Immature natural killer cell (primary cell): ENCODE data around the gene ARHGEF19. TPM values are rescaled to one million over a fixed set of nuclear protein-coding genes. Genes with fewer than 3 reads are reported as not detected.

Source experiments
- DNase-seq, 3 donors: peaks; one replicate each; pipeline ENCODE4 v3.0.0; 2022; ENCODE audit warnings: mixed read lengths in 1 of 3
- H3K27ac Mint-ChIP-seq, 6 donors: one replicate each; pipeline ENCODE4 v1.8.0; 2020; ENCODE audit warnings: mixed read lengths in 6 of 6, mild to moderate bottlenecking in 5 of 6, inconsistent platforms in 4 of 6, moderate library complexity in 3 of 6
- H3K27me3 Mint-ChIP-seq, 3 donors: one replicate each; pipeline ENCODE4 v1.8.0; 2020 to 2021; ENCODE audit warnings: low read depth in 3 of 3, mild to moderate bottlenecking in 3 of 3, mixed read lengths in 3 of 3, moderate library complexity in 3 of 3, inconsistent platforms in 1 of 3
- H3K36me3 Mint-ChIP-seq, 3 donors: one replicate each; pipeline ENCODE4 v1.8.0; 2020; ENCODE audit warnings: mixed read lengths in 3 of 3, inconsistent platforms in 2 of 3, mild to moderate bottlenecking in 2 of 3
- H3K4me1 Mint-ChIP-seq, 2 donors: one replicate each; pipeline ENCODE4 v1.8.0; 2020; ENCODE audit warnings: inconsistent platforms in 2 of 2, mild to moderate bottlenecking in 2 of 2, mixed read lengths in 2 of 2, moderate library complexity in 1 of 2
- H3K4me3 Mint-ChIP-seq, 5 donors: one replicate each; pipeline ENCODE4 v1.8.0; 2020; ENCODE audit warnings: mild to moderate bottlenecking in 5 of 5, mixed read lengths in 5 of 5, inconsistent platforms in 3 of 5, moderate library complexity in 3 of 5
- H3K9me3 Mint-ChIP-seq, 6 donors: one replicate each; pipeline ENCODE4 v1.8.0; 2020; ENCODE audit warnings: mild to moderate bottlenecking in 6 of 6, mixed read lengths in 6 of 6, inconsistent platforms in 4 of 6, moderate library complexity in 3 of 6
- polyA plus RNA-seq, 3 donors: library from polyadenylated mRNA; unstranded; fragments of 300-500 nt; fragmentation: Illumina TruSeq; gene quantifications; one replicate each; pipeline ENCODE4 v1.2.3, GENCODE V29; 2021

Gene ARHGEF19
- polyA plus RNA-seq, 3 donors from 2014 or later: 6.1 to 14.3 (median 14.0) TPM

DNA sequence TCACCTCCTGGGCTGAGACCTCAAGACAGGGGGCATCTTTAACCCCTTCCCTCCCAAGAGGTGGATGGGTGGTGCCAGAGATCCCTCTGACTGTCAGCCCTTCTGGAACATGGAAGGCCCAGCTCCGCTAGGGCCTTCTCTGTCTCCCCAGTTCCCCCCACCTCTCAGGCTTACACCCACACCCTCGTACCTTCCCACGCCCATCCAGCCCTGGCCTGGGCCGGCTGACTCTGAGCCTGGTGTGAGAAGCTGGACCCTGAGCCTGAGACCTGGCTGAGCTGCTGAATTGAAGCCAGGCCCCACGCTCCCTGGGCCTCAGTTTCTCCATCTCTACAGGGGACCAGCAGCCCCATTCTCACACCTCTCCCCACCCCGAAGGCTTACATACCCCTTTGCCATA, 61.9 kb downstream of the ARHGEF19 start:
- Mint-ChIP-seq H3K27ac (no peak overlapping the region), H3K36me3 (no peaks in the 10 kb centered on the region), H3K9me3 (no peaks in the 10 kb centered on the region), H3K27me3 (peaks cover 6 to 17% (median 9%) of the 10 kb centered on the region in 3 donors), H3K4me3 (peak overlapping the region in 3 of 5 donors; percentile 55 to 72 (median 59)), H3K4me1 (peaks cover 33 to 35% of the 10 kb centered on the region in 2 donors)
- no peak for DNase-seq

DNA sequence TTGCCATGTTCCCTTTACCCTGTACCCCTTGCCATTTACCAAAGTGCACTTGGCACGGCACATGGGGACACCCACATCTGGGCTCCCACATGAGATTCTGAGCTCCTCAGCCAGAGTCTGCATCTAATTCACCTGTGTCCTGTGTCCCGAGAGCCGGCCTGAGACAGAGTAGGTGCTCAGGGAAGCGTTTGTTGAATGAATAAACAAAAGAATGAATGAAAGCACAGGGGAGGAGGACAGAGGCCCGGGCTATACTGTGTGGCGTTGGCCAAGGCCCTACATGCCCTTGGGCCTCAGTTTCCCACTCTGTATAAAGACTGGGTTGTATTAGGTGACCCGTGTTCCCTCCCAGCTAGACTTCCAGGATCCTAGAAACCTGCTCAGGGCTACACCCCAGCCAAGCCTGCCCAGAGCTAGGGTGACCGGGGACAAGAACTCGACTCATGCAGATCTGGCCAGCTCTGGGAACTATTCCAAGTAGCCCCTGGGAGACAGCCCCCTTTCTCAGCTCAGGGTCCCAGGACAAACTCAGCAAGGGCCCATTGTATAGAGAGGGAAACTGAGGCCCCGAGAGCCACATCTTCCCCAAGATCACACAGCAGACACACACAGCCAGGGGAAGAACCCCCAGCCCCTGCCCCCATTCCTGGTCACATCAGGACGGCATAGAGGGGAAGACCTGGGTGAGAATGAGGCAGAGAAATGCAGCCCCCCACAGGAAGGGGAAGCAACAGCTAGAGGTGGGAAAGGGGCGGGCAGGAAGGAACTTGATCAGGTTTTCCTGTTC, 62.6 kb downstream of the ARHGEF19 start:
- no peak overlapping the region for H3K27ac Mint-ChIP-seq
- H3K36me3 Mint-ChIP-seq: no peaks in the 10 kb centered on the region
- peak overlapping the region; percentile 20 to 72 (median 55) for H3K4me3 Mint-ChIP-seq
- peaks cover 28 to 34% of the 10 kb centered on the region in 2 donors for H3K4me1 Mint-ChIP-seq
- no peak for DNase-seq
- H3K27me3 Mint-ChIP-seq: peaks cover 4 to 17% (median 9%) of the 10 kb centered on the region in 3 donors
- H3K9me3 Mint-ChIP-seq: no peaks in the 10 kb centered on the region

DNA sequence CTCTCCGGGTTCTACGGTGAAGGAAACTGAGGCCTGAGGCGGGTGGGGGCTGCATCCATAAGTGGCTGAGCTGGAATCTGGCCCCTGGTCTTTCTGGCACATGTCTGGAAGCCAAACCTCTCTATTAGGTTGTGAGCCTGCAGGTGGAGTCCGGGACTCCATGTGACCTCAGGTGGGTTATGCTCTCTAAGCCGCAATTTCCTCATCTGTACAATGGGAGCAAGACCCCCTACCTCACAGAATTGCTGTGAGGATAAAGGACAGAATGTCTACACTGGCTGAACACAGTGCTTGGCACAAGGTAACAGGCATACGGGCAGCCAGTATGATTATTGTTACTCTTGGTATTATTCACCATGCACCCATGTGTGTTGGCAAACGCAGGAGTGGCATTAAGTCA, 63.3 kb downstream of the ARHGEF19 start:
- no peak for DNase-seq
- peaks cover 2 to 13% (median 9%) of the 10 kb centered on the region in 3 donors for H3K27me3 Mint-ChIP-seq
- H3K4me1 Mint-ChIP-seq: peaks cover 27 to 28% of the 10 kb centered on the region in 2 donors
- H3K4me3 Mint-ChIP-seq: no peak overlapping the region
- no peaks in the 10 kb centered on the region for H3K36me3 Mint-ChIP-seq
- H3K27ac Mint-ChIP-seq: no peak overlapping the region
- H3K9me3 Mint-ChIP-seq: no peaks in the 10 kb centered on the region

DNA sequence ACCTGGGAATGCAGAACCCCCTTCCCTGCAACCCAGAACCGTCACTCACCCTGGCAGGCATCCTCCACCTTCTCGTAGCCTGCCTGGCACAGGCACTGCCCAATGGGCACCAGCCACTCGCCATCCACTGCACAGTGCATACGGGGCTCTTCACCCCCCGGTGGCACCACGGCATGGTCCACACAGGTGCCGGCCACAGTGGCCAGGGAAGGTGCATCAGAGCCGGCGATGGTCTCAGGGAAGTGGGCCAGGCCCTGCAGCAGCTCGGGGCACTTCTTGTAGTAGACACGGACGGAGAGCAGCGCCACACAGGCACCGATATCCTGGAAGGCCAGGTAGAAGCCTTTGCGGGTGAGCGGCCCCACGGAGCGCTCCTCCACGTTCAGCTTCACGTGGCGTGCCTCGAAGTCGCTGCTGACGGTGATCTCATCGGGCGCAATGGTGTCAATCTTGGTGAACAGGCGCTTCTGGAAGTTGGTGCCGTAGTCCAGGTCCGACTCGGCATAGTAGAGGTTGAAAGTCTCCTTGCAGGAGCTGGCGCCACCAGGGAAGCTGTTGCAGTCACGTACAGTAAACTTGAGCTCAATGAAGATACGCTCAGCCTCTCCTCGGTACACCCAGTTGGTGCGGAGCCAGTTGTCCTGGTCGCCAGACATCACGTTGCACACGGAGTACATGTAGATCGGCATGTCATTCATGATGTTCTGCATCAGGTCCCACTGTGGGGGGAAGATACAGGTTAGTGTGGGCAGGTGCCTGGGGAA, 63.9 kb downstream of the ARHGEF19 start:
- H3K9me3 Mint-ChIP-seq: no peaks in the 10 kb centered on the region
- H3K36me3 Mint-ChIP-seq: no peaks in the 10 kb centered on the region
- H3K4me3 Mint-ChIP-seq: no peak overlapping the region
- no peak overlapping the region for H3K27ac Mint-ChIP-seq
- peaks cover 24 to 28% of the 10 kb centered on the region in 2 donors for H3K4me1 Mint-ChIP-seq
- peaks cover 0 to 12% (median 9%) of the 10 kb centered on the region in 3 donors for H3K27me3 Mint-ChIP-seq
- DNase-seq: no peak

Other genes with a start within 250 kb of the ARHGEF19 start
- gene ZBTB17, start 236.6 kb downstream of the ARHGEF19 start, polyA plus RNA-seq: 10 to 100 TPM in 1 of 3 donors, 1 to 10 TPM in 2; 6.1 to 21.4 (median 7.0) TPM
- gene SRARP, start 208.4 kb downstream of the ARHGEF19 start, polyA plus RNA-seq: not detected
- not detected for gene HSPB7, start 194.6 kb downstream of the ARHGEF19 start, polyA plus RNA-seq
- not detected for gene CLCNKA, start 190.6 kb downstream of the ARHGEF19 start, polyA plus RNA-seq
- not detected for gene CLCNKB, start 168.9 kb downstream of the ARHGEF19 start, polyA plus RNA-seq
- gene FAM131C, start 139.0 kb downstream of the ARHGEF19 start, polyA plus RNA-seq: not detected
- gene EPHA2, start 56.6 kb downstream of the ARHGEF19 start, polyA plus RNA-seq: not detected
- 1 to 10 TPM; 1.2 to 3.8 (median 1.8) TPM for gene CPLANE2, start 24.5 kb upstream of the ARHGEF19 start, polyA plus RNA-seq
- 10 to 100 TPM; 12.2 to 26.2 (median 24.7) TPM for gene FBXO42, start 139.8 kb upstream of the ARHGEF19 start, polyA plus RNA-seq
- 10 to 100 TPM; 55.8 to 81.5 (median 80.7) TPM for gene SZRD1, start 154.6 kb upstream of the ARHGEF19 start, polyA plus RNA-seq
- gene SPATA21, start 224.8 kb upstream of the ARHGEF19 start, polyA plus RNA-seq: not detected
- gene NECAP2, start 228.1 kb upstream of the ARHGEF19 start, polyA plus RNA-seq: 100 to 1,000 TPM; 108 to 141 (median 124) TPM